ENCODE results near the gene NRG3.

NRG3 gene

GRCh38 chr10:82916941-82917340, 1041.9 kb downstream of the NRG3 start:
- peaks cover 3 to 4% of the 10 kb centered on the region in 2 donors for H3K9me3 Mint-ChIP-seq
- H3K27ac Mint-ChIP-seq, result no peak overlapping the region
- no peak overlapping the region for H3K4me3 Mint-ChIP-seq
- H3K4me1 Mint-ChIP-seq, result peaks cover 0 to 5% of the 10 kb centered on the region in 2 donors
- ATAC-seq (replicated peaks) (no peak), DNase-seq (no peak)
- H3K27me3 Mint-ChIP-seq, result no peaks in the 10 kb centered on the region
- H3K36me3 Mint-ChIP-seq, result no peaks in the 10 kb centered on the region

- H3K4me1 Mint-ChIP-seq, result peaks cover 0 to 5% of the 10 kb centered on the region in 2 donors
- H3K27ac Mint-ChIP-seq, result no peak overlapping the region
- DNase-seq, result no peak
- H3K27me3 Mint-ChIP-seq, result no peaks in the 10 kb centered on the region
- H3K36me3 Mint-ChIP-seq, result no peaks in the 10 kb centered on the region
- H3K4me3 Mint-ChIP-seq, result no peak overlapping the region
- peaks cover 4 to 6% of the 10 kb centered on the region in 2 donors for H3K9me3 Mint-ChIP-seq
- no peak for ATAC-seq (replicated peaks)
These were observed 1043.0 kb downstream of the NRG3 start for GRCh38 chr10:82918022-82918421.

- Mint-ChIP-seq H3K27me3 (no peaks in the 10 kb centered on the region), H3K4me3 (no peak overlapping the region), H3K27ac (no peak overlapping the region), H3K4me1 (no peaks in the 10 kb centered on the region), H3K36me3 (no peaks in the 10 kb centered on the region), H3K9me3 (peaks cover 4 to 7% of the 10 kb centered on the region in 2 donors)
- DNase-seq (no peak), ATAC-seq (replicated peaks) (no peak)
These were observed 1047.1 kb downstream of the NRG3 start for GRCh38 chr10:82922046-82922445.

GRCh38 chr10:82922755-82923154, 1047.8 kb downstream of the NRG3 start:
- H3K9me3 Mint-ChIP-seq, result peaks cover 4 to 7% of the 10 kb centered on the region in 2 donors
- H3K4me3 Mint-ChIP-seq, result no peak overlapping the region
- H3K27me3 Mint-ChIP-seq, result no peaks in the 10 kb centered on the region
- H3K36me3 Mint-ChIP-seq, result no peaks in the 10 kb centered on the region
- ATAC-seq (replicated peaks), result no peak
- no peak overlapping the region for H3K27ac Mint-ChIP-seq
- DNase-seq, result no peak
- H3K4me1 Mint-ChIP-seq, result no peaks in the 10 kb centered on the region

GRCh38 chr10:82924711-82925110, 1049.7 kb downstream of the NRG3 start:
- no peaks in the 10 kb centered on the region for H3K27me3 Mint-ChIP-seq
- DNase-seq (no peak), ATAC-seq (replicated peaks) (no peak)
- no peak overlapping the region for H3K4me3 Mint-ChIP-seq
- H3K4me1 Mint-ChIP-seq, result no peaks in the 10 kb centered on the region
- no peaks in the 10 kb centered on the region for H3K36me3 Mint-ChIP-seq
- no peak overlapping the region for H3K27ac Mint-ChIP-seq
- peaks cover 4 to 6% of the 10 kb centered on the region in 2 donors for H3K9me3 Mint-ChIP-seq

- Mint-ChIP-seq H3K4me3 (no peak overlapping the region), H3K36me3 (no peaks in the 10 kb centered on the region), H3K4me1 (no peaks in the 10 kb centered on the region), H3K9me3 (peaks cover 4 to 7% of the 10 kb centered on the region in 2 donors), H3K27me3 (no peaks in the 10 kb centered on the region), H3K27ac (no peak overlapping the region)
- ATAC-seq (replicated peaks) (no peak), DNase-seq (no peak)
These were observed 1050.6 kb downstream of the NRG3 start for GRCh38 chr10:82925547-82925946.

GRCh38 chr10:82932451-82932850, 1057.5 kb downstream of the NRG3 start:
- Mint-ChIP-seq H3K4me1 (no peaks in the 10 kb centered on the region), H3K36me3 (no peaks in the 10 kb centered on the region), H3K9me3 (peaks cover 0 to 7% of the 10 kb centered on the region in 2 donors), H3K4me3 (no peak overlapping the region), H3K27me3 (no peaks in the 10 kb centered on the region), H3K27ac (no peak overlapping the region)
- DNase-seq (no peak), ATAC-seq (replicated peaks) (no peak)

- peaks cover 0 to 7% of the 10 kb centered on the region in 2 donors for H3K9me3 Mint-ChIP-seq
- no peaks in the 10 kb centered on the region for H3K27me3 Mint-ChIP-seq
- no peaks in the 10 kb centered on the region for H3K36me3 Mint-ChIP-seq
- DNase-seq (no peak), ATAC-seq (replicated peaks) (no peak)
- no peak overlapping the region for H3K27ac Mint-ChIP-seq
- no peak overlapping the region for H3K4me3 Mint-ChIP-seq
- H3K4me1 Mint-ChIP-seq, result no peaks in the 10 kb centered on the region
These were observed 1059.4 kb downstream of the NRG3 start for GRCh38 chr10:82934429-82934828.

- no peak overlapping the region for H3K4me3 Mint-ChIP-seq
- H3K27ac Mint-ChIP-seq, result no peak overlapping the region
- DNase-seq (no peak), ATAC-seq (replicated peaks) (no peak)
- H3K36me3 Mint-ChIP-seq, result no peaks in the 10 kb centered on the region
- H3K9me3 Mint-ChIP-seq, result peaks cover 0 to 7% of the 10 kb centered on the region in 2 donors
- no peaks in the 10 kb centered on the region for H3K27me3 Mint-ChIP-seq
- no peaks in the 10 kb centered on the region for H3K4me1 Mint-ChIP-seq
These were observed 1060.0 kb downstream of the NRG3 start for GRCh38 chr10:82934947-82935346.

GRCh38 chr10:82938331-82938730, 1063.3 kb downstream of the NRG3 start:
- Mint-ChIP-seq H3K27me3 (no peaks in the 10 kb centered on the region), H3K4me1 (no peaks in the 10 kb centered on the region), H3K4me3 (no peak overlapping the region), H3K9me3 (peaks cover 0 to 2% of the 10 kb centered on the region in 2 donors), H3K36me3 (no peaks in the 10 kb centered on the region), H3K27ac (no peak overlapping the region)
- ATAC-seq (replicated peaks) (no peak), DNase-seq (no peak)

- Mint-ChIP-seq H3K27ac (no peak overlapping the region), H3K27me3 (no peaks in the 10 kb centered on the region), H3K9me3 (peaks cover 6% of the 10 kb centered on the region in 2 donors), H3K4me3 (no peak overlapping the region), H3K36me3 (no peaks in the 10 kb centered on the region), H3K4me1 (no peaks in the 10 kb centered on the region)
- no peak for ATAC-seq (replicated peaks)
- no peak for DNase-seq
These were observed 1067.5 kb downstream of the NRG3 start for GRCh38 chr10:82942286-82943099.

- Mint-ChIP-seq H3K36me3 (no peaks in the 10 kb centered on the region), H3K27me3 (no peaks in the 10 kb centered on the region), H3K4me1 (no peaks in the 10 kb centered on the region), H3K27ac (no peak overlapping the region), H3K4me3 (no peak overlapping the region), H3K9me3 (peaks cover 6% of the 10 kb centered on the region in 2 donors)
- no peak for ATAC-seq (replicated peaks)
- DNase-seq, result no peak
These were observed 1068.1 kb downstream of the NRG3 start for GRCh38 chr10:82943142-82943541.

GRCh38 chr10:82949816-82950575, 1075.0 kb downstream of the NRG3 start:
- Mint-ChIP-seq H3K27ac (no peak overlapping the region), H3K27me3 (no peaks in the 10 kb centered on the region), H3K4me3 (no peak overlapping the region), H3K36me3 (no peaks in the 10 kb centered on the region), H3K4me1 (no peaks in the 10 kb centered on the region), H3K9me3 (peaks cover 3 to 10% of the 10 kb centered on the region in 2 donors)
- ATAC-seq (replicated peaks) (no peak), DNase-seq (no peak)

GRCh38 chr10:82953331-82953730, 1078.3 kb downstream of the NRG3 start:
- Mint-ChIP-seq H3K36me3 (no peaks in the 10 kb centered on the region), H3K9me3 (peaks cover 0 to 4% of the 10 kb centered on the region in 2 donors), H3K4me3 (no peak overlapping the region), H3K27ac (no peak overlapping the region), H3K27me3 (no peaks in the 10 kb centered on the region), H3K4me1 (no peaks in the 10 kb centered on the region)
- DNase-seq (no peak), ATAC-seq (replicated peaks) (no peak)

GRCh38 chr10:82953909-82954308, 1078.9 kb downstream of the NRG3 start:
- ATAC-seq (replicated peaks), result no peak
- Mint-ChIP-seq H3K27ac (no peak overlapping the region), H3K36me3 (no peaks in the 10 kb centered on the region), H3K4me3 (no peak overlapping the region), H3K4me1 (no peaks in the 10 kb centered on the region), H3K9me3 (peaks cover 0 to 4% of the 10 kb centered on the region in 2 donors), H3K27me3 (no peaks in the 10 kb centered on the region)
- DNase-seq, result no peak
